ENCODE results near the gene B4GALNT2.

Gene B4GALNT2

GRCh38 chr17:49216482-49216881, 83.9 kb downstream of the B4GALNT2 start:
- no peak overlapping the region for H3K4me3 ChIP-seq (replicated peaks; ENCODE audit: insufficient read depth, low read length)
- TF ChIP-seq GABPA (IDR thresholded peaks at IDR 0.05; ENCODE audit: low read depth) (no peak), CTCF (IDR thresholded peaks at IDR 0.05; ENCODE audit: insufficient read depth, low read length) (no peak), REST (IDR thresholded peaks at IDR 0.05; ENCODE audit: insufficient replicate concordance, low read depth) (no peak), POLR2AphosphoS5 (IDR thresholded peaks at IDR 0.05; ENCODE audit: low read depth) (no peak), SPI1 (IDR thresholded peaks at IDR 0.05; ENCODE audit: borderline replicate concordance, low read depth) (no peak)
- no peak for DNase-seq (ENCODE audit: low read depth in 1 of 2, low spot score in 1 of 2)
- H3K27ac ChIP-seq (replicated peaks), result peak overlapping the region; percentile 37
- H3K27me3 ChIP-seq (ENCODE audit: insufficient read depth, poor library complexity, severe bottlenecking), result no peaks in the 10 kb centered on the region

GRCh38 chr17:49216953-49217650, 84.5 kb downstream of the B4GALNT2 start:
- TF ChIP-seq CTCF (IDR thresholded peaks at IDR 0.05; ENCODE audit: insufficient read depth, low read length) (no peak), POLR2AphosphoS5 (IDR thresholded peaks at IDR 0.05; ENCODE audit: low read depth) (peak; percentile 45; the same call in 1 of the 2 replicates), SPI1 (IDR thresholded peaks at IDR 0.05; ENCODE audit: borderline replicate concordance, low read depth) (peak; percentile 43; the same call in 1 of the 2 replicates)
- Histone ChIP-seq H3K27me3 (ENCODE audit: insufficient read depth, poor library complexity, severe bottlenecking) (no peaks in the 10 kb centered on the region), H3K4me3 (replicated peaks; ENCODE audit: insufficient read depth, low read length) (no peak overlapping the region), H3K27ac (replicated peaks) (peak overlapping the region; percentile 37)
- peak; percentile 75 to 82 for DNase-seq (ENCODE audit: low read depth in 1 of 2, low spot score in 1 of 2)

- Histone ChIP-seq H3K27ac (replicated peaks) (peak overlapping the region; percentile 85), H3K4me3 (replicated peaks; ENCODE audit: insufficient read depth, low read length) (no peak overlapping the region), H3K27me3 (ENCODE audit: insufficient read depth, poor library complexity, severe bottlenecking) (no peaks in the 10 kb centered on the region)
- DNase-seq (ENCODE audit: low read depth in 1 of 2, low spot score in 1 of 2), result peak; percentile 88 to 94
- TF ChIP-seq SPI1 (IDR thresholded peaks at IDR 0.05; ENCODE audit: borderline replicate concordance, low read depth) (peak; percentile 89), GABPA (IDR thresholded peaks at IDR 0.05; ENCODE audit: low read depth) (no peak; the same call in 1 of the 2 replicates), REST (IDR thresholded peaks at IDR 0.05; ENCODE audit: insufficient replicate concordance, low read depth) (peak; percentile 48), POLR2AphosphoS5 (IDR thresholded peaks at IDR 0.05; ENCODE audit: low read depth) (peak; percentile 83)
Observed at GRCh38 chr17:49217651-49218413, 85.3 kb downstream of the B4GALNT2 start.
